Transverse colon (tissue), 4 donors: ENCODE measurements around the gene LYPD3.

Source experiments
- CTCF ChIP-seq, 5 experiments: fragments of 200-600 bp in 3 of 5; fragments of 450-650 bp in 2 of 5; sonication (generic) in 3 of 5; IDR thresholded peaks; 1 replicate in 2 of 5; 2 replicates in 3 of 5; pipeline ENCODE4 v1.5.1; 2016 to 2017; ENCODE audit warnings: antibody characterized with exemption in 5 of 5, inconsistent platforms in 3 of 5, mild to moderate bottlenecking in 2 of 5, moderate library complexity in 1 of 5
- POLR2A ChIP-seq: fragments of 450-650 bp; IDR thresholded peaks from one replicate; pipeline ENCODE4 v1.6.1; 2016; ENCODE audit warnings: antibody characterized with exemption, mild to moderate bottlenecking, moderate library complexity
- POLR2AphosphoS5 ChIP-seq, 3 donors: sonication (generic); formaldehyde crosslinking; IDR thresholded peaks; one replicate each; pipeline ENCODE4 v1.6.1; 2016; ENCODE audit warnings: antibody characterized with exemption in 3 of 3

GRCh38 chr19:43479961-43480561 is 14.7 kb upstream of the LYPD3 start:
- TF ChIP-seq POLR2AphosphoS5 (IDR thresholded peaks at IDR 0.05), result no peak
- TF ChIP-seq CTCF (IDR thresholded peaks at IDR 0.05), result no peak
- TF ChIP-seq POLR2A, result no peak
